ENCODE results near the gene IQCK.
A peak's percentile ranks its signal among the peaks of the same experiment; 100 is the strongest.

IQCK gene

DNA sequence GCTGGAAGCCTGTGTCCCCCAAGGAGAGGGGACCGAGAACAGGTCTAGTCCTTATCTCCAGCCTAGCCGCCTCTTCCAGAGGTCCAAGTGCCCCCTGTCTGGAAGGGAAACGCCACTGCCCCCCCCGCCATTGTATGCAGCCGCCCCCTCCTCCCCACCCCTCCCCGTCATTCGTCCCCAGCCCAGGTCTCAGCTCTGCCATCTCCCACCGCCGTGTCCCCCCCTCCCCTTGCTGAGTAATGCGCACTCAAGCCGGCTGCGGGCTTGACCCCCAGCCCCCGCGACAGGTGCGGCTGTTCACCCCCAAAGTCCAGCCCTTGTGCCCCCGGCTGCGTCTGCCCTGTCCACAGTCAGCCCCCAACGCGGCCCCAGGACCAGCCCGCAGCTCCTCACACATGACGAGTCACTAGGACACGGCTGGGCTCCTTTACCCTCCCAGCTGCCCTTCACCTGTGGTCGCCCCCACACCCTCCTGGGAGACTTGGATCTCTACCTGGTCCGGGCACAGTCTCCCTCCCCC is 166.0 kb downstream of the IQCK start:
- TF ChIP-seq CEBPB (IDR thresholded peaks at IDR 0.05) (no peak), ZBTB7A (IDR thresholded peaks at IDR 0.05; ENCODE audit: low read depth) (0 out of 2 replicates have a peak, but pooled peaks have one; percentile 24)
- TF ChIP-seq, protein P1, sequence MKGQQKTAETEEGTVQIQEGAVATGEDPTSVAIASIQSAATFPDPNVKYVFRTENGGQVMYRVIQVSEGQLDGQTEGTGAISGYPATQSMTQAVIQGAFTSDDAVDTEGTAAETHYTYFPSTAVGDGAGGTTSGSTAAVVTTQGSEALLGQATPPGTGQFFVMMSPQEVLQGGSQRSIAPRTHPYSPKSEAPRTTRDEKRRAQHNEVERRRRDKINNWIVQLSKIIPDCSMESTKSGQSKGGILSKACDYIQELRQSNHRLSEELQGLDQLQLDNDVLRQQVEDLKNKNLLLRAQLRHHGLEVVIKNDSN (IDR thresholded peaks at IDR 0.05), result no peak

DNA sequence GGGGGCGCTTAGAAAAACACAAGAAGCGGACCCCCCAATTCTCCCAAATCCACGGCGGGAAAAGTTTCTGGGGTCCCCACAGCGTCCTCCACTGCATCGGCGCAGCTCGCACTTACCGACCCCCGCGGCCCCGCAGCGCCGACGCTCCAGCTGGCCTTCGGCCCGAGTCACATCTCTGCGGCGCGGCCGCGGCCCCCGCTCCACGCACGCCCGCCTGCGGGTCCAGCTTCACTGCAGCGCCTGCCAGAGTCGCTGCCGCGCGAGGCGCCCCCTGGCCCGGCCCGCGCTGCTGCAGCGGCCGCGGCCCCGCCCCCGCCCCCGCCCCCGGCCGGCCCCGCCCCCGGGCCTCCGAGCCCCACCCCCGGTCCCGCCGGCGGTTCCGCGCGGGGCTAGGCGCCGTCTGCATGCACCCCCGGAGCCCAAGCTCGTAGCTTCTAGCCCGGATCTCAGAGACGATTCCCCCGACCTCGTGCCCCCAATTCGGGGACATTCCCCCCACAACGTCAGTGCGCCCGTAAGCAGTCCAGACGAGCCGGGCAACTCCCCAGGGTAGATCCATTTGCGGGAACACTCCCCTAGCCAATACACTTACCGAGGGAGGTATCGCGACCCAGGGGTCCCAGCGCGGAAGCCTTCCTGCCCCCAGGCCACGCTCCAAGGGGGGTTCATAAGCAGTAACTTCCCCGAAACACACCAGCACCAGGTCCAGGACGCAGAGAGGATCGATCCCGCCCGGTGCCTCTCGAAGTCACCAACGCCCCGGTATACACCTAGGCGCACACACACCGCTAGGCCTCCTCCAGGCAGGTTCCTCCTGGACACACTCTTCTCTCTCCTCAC is 166.8 kb downstream of the IQCK start, which contains the start of gene GPRC5B:
Gene GPRC5B, minus strand, starts transcription at position 238 of the 840 bp plus-strand sequence. CDS start 12,003 bp downstream, outside the sequence.
- TF ChIP-seq TEAD4 (IDR thresholded peaks at IDR 0.05), result no peak
- TF ChIP-seq ZBTB7A (IDR thresholded peaks at IDR 0.05; ENCODE audit: low read depth), result peak; percentile 58; the same call in 1 of the 2 replicates

- TF ChIP-seq EGR1 (IDR thresholded peaks at IDR 0.05), result no peak
- no peak for TF ChIP-seq EP300 (IDR thresholded peaks at IDR 0.05; ENCODE audit: borderline replicate concordance)
- TF ChIP-seq, protein P1 (IDR thresholded peaks at IDR 0.05), result no peak
- TF ChIP-seq, protein P2, sequence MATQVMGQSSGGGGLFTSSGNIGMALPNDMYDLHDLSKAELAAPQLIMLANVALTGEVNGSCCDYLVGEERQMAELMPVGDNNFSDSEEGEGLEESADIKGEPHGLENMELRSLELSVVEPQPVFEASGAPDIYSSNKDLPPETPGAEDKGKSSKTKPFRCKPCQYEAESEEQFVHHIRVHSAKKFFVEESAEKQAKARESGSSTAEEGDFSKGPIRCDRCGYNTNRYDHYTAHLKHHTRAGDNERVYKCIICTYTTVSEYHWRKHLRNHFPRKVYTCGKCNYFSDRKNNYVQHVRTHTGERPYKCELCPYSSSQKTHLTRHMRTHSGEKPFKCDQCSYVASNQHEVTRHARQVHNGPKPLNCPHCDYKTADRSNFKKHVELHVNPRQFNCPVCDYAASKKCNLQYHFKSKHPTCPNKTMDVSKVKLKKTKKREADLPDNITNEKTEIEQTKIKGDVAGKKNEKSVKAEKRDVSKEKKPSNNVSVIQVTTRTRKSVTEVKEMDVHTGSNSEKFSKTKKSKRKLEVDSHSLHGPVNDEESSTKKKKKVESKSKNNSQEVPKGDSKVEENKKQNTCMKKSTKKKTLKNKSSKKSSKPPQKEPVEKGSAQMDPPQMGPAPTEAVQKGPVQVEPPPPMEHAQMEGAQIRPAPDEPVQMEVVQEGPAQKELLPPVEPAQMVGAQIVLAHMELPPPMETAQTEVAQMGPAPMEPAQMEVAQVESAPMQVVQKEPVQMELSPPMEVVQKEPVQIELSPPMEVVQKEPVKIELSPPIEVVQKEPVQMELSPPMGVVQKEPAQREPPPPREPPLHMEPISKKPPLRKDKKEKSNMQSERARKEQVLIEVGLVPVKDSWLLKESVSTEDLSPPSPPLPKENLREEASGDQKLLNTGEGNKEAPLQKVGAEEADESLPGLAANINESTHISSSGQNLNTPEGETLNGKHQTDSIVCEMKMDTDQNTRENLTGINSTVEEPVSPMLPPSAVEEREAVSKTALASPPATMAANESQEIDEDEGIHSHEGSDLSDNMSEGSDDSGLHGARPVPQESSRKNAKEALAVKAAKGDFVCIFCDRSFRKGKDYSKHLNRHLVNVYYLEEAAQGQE (IDR thresholded peaks at IDR 0.05; ENCODE audit: low read depth), result no peak
- TF ChIP-seq FOXM1 (IDR thresholded peaks at IDR 0.05; ENCODE audit: borderline replicate concordance, low read depth), result no peak
- no peak for TF ChIP-seq TEAD4 (IDR thresholded peaks at IDR 0.05)
- no peak for TF ChIP-seq CREB1 (IDR thresholded peaks at IDR 0.05; ENCODE audit: low read depth)
- TF ChIP-seq MAX (IDR thresholded peaks at IDR 0.05), result no peak
- TF ChIP-seq YY1 (IDR thresholded peaks at IDR 0.05; ENCODE audit: low read depth), result no peak
- no peak for TF ChIP-seq ZBTB7A (IDR thresholded peaks at IDR 0.05; ENCODE audit: low read depth)
- TF ChIP-seq NFIC (IDR thresholded peaks at IDR 0.05), result no peak
- no peak for TF ChIP-seq TAF1 (IDR thresholded peaks at IDR 0.05; ENCODE audit: low read depth)
- no peak for TF ChIP-seq CEBPB (IDR thresholded peaks at IDR 0.05)
- TF ChIP-seq TCF12 (IDR thresholded peaks at IDR 0.05; ENCODE audit: low read depth), result no peak
These were observed 167.5 kb downstream of the IQCK start for GRCh38 chr16:19885451-19886072.

DNA sequence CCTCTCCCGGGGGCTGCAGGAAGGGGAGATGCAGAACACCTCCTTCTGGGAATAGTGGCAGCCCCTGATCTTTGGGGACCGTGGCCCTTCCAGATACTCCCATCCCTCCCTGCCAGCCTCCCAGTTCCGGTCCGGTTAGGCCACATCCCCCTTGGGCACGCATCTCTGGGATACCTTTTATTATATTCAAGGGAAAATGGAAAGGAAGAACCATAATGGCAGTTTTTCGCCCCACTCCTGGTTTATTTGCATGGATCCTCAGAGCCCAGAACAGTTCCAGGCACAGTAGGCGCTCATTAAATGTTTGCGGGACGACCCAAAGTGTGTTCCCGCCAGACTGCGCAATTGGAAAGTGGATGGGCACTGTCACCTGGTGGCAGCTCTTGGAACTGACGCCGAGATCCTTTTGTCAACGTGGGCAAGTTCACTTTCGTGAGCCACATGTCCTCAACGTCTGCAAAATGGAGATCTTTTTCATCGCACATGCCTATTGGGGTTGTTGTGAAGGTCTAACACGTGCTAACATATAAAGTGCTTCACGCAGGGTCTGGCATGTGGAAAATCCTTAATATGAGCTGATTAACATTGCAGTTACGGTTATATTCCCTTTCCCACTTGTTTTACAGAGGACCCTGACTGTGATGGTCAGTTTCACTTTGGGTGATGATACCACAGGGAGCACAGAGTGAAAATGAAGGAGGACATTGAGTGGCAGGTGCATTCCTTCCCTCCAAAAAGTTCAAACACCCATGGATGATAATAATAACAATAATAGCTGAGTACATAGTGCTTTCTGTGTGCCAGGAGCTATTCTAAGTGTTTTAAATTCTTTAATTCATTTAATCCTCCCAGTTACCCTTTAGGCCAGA is 168.2 kb downstream of the IQCK start:
- TF ChIP-seq TEAD4 (IDR thresholded peaks at IDR 0.05), result no peak
- TF ChIP-seq YY1 (IDR thresholded peaks at IDR 0.05; ENCODE audit: low read depth), result peak; percentile 52; the same call in 1 of the 2 replicates
- peak; percentile 100 for TF ChIP-seq RAD21 (IDR thresholded peaks at IDR 0.05; ENCODE audit: low read depth)
- peak; percentile 79 for TF ChIP-seq MAX (IDR thresholded peaks at IDR 0.05)
- TF ChIP-seq CREB1 (IDR thresholded peaks at IDR 0.05; ENCODE audit: low read depth), result no peak
- TF ChIP-seq, protein P1 (IDR thresholded peaks at IDR 0.05), result 0 out of 2 replicates have a peak, but pooled peaks have one; percentile 8
- TF ChIP-seq FOXM1 (IDR thresholded peaks at IDR 0.05; ENCODE audit: borderline replicate concordance, low read depth), result no peak
- TF ChIP-seq, protein P2 (IDR thresholded peaks at IDR 0.05; ENCODE audit: low read depth), result no peak

GRCh38 chr16:19888834-19889233 is 170.8 kb downstream of the IQCK start:
- TF ChIP-seq YY1 (IDR thresholded peaks at IDR 0.05; ENCODE audit: low read depth) (no peak), EP300 (IDR thresholded peaks at IDR 0.05; ENCODE audit: borderline replicate concordance) (no peak), MAX (IDR thresholded peaks at IDR 0.05) (no peak), EGR1 (IDR thresholded peaks at IDR 0.05) (no peak), ZBTB7A (IDR thresholded peaks at IDR 0.05; ENCODE audit: low read depth) (no peak), CREB1 (IDR thresholded peaks at IDR 0.05; ENCODE audit: low read depth) (no peak), TAF1 (IDR thresholded peaks at IDR 0.05; ENCODE audit: low read depth) (no peak), FOXM1 (IDR thresholded peaks at IDR 0.05; ENCODE audit: borderline replicate concordance, low read depth) (no peak), RAD21 (IDR thresholded peaks at IDR 0.05; ENCODE audit: low read depth) (no peak), NFIC (IDR thresholded peaks at IDR 0.05) (no peak)
- TF ChIP-seq, protein P2 (IDR thresholded peaks at IDR 0.05; ENCODE audit: low read depth), result no peak

Data from Ishikawa (cell line).